AG09319 (cell line): ENCODE results near the gene METTL8.

ENCODE experiments used
- DNase-seq: peaks from one replicate; pipeline ENCODE4 v3.0.0-alpha.2; 2010; ENCODE audit warnings: low read depth; ENCODE audit errors: extremely low read depth
- TF ChIP-seq, protein P1 (sequence below): IDR thresholded peaks from 2 replicates; pipeline ENCODE4 v1.5.1; 2011; ENCODE audit warnings: low read depth, mild to moderate bottlenecking, inconsistent platforms, low read length, moderate library complexity

The METTL8 gene

DNA sequence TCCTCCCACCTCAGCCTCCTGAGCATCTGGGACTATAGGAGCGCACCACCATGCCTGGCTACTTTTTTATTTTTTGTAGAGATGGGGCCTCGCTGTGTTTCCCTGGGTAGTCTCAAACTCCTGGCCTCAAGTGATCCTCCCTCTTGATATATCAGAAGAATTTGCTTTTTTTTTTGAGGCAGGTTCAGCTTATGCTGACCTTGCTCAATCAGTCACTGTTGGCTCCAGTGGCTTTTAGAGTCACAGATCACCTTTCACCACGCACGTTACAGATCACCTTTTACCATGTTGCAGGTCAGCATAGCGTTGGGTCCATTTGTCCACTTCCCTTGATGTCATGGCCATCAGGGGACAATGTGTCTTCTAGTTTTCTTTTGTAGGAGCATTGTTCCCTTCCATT lies 36.3 kb upstream of the METTL8 start:
- DNase-seq = no peak
- TF ChIP-seq, protein P1, sequence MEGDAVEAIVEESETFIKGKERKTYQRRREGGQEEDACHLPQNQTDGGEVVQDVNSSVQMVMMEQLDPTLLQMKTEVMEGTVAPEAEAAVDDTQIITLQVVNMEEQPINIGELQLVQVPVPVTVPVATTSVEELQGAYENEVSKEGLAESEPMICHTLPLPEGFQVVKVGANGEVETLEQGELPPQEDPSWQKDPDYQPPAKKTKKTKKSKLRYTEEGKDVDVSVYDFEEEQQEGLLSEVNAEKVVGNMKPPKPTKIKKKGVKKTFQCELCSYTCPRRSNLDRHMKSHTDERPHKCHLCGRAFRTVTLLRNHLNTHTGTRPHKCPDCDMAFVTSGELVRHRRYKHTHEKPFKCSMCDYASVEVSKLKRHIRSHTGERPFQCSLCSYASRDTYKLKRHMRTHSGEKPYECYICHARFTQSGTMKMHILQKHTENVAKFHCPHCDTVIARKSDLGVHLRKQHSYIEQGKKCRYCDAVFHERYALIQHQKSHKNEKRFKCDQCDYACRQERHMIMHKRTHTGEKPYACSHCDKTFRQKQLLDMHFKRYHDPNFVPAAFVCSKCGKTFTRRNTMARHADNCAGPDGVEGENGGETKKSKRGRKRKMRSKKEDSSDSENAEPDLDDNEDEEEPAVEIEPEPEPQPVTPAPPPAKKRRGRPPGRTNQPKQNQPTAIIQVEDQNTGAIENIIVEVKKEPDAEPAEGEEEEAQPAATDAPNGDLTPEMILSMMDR = no peak

DNA sequence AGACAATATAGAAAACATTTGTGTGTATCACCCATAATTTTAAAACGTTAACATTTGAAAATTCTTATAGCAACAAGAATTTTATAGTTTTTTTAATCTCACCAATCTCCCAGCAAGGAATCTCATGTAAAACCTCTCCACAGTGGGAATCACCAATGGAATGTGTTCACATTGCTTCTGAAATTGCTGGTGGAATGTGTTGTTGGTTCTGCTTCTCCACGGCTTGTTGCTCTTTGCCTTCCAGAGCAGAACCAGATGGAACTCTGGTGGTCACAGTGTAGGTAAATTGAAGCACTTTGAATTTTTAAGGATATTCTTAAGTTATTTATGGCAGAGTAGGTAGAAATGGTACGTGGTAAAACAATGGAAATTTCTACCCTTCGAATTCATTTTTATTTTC lies 35.4 kb upstream of the METTL8 start:
- no peak for DNase-seq
- TF ChIP-seq, protein P1 = no peak

DNA sequence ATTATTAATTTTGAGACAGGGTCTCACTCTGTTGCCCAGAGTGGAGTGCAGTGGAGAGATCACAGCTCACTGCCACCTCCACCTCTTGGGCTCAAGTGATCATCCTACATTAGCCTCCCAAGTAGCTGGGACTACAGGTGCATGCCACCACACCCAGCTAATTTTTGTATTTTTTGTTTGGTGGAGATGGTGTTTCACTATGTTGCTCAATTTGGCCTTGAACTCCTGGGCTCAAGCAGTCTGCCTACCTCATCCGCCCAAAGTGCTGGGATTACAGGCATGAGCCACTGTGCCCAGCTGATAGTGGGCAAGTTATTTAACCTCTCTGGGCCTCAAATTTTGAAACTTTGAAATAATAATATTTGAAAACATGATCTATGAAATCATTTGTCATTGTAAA lies 26.7 kb upstream of the METTL8 start:
- TF ChIP-seq, protein P1 = no peak

DNA sequence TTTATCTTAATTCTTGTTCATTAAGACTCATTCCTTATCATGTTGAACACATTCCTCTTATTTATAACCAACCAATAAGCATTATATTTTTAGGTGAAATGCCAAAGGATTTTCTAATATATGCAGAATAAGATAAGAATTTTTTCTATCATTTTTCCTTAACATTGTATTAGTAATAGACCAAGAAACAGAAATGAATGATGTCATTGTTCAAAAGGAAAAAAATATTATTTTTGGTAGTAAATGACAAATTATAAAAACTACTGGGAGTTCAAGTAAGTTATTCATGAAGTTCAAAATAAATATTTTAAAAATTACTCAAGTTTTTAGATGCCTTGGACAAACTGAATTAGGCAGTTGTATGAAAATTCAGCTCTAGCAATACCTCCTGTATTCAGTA lies 25.7 kb upstream of the METTL8 start:
- TF ChIP-seq, protein P1 = no peak
- no peak for DNase-seq

More for the DNA sequence above, 26.7 kb upstream of the METTL8 start:
- DNase-seq = no peak

DNA sequence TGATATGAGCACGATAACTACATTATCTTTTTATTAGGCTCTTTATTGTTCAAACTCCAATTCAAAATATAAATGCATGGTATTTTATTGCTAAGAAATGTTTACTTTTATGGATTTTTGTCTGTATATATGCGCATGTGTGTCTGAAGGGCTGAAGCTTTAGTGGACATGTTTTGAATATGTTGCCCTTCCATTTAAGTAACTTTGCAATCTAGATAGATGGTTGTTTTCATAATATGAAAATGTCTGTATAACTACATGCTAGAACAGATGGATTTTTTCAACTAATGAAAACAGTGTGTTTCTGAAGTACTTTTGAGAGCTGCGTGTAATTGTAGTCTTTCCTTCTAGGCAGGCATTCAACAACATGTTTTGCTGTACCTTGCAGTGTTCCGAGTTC lies 19.0 kb upstream of the METTL8 start:
- DNase-seq = no peak
- TF ChIP-seq, protein P1 = no peak

DNA sequence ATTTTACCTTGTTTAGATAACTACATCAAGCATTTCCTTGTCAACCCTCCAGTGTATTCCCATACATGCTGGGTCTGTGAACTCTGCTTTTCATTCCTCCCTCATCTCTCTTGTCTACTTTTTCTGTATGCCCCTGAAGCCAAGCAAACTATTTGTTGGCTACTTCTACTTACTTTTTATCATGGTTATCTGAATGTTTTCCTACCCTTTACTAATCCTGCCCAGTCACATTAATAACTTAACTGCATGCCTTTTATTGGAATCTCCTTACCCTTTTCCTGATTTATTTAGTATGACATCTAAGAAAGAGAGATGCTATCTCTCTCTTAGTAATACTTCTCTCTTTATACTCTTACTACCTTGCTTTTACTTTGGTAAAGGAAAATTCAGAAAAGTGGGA lies 17.3 kb upstream of the METTL8 start:
- no peak for DNase-seq
- TF ChIP-seq, protein P1 = no peak

DNA sequence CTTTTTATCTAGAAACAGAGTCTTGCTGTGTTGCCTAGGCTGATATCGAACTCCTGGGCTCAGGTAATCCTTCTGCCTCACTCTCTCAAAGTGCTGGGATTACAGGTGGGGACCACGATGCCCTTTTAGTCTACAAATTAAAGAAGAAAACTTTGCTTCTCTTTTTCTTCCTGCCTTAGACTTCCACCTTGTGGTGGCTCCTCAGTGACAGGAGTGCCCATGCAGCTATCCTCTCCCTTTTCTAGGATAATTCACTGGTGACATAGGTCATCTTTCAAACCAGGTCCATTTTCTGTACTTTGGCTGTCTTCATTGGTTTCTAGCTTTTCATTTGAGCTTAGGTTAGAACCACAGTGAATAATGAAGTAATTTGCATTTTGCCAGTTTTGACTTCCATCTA lies 13.9 kb upstream of the METTL8 start:
- no peak for DNase-seq
- TF ChIP-seq, protein P1 = no peak
